Panc1 (cell line): ENCODE measurements around the gene C11orf42. TPM values are rescaled to one million over a fixed set of nuclear protein-coding genes. Genes with fewer than 3 reads are reported as not detected.

Experiments
- ATAC-seq: fragments of 200-7000 bp; cut with Tn5 transposase; 2 replicates; pipeline ENCODE4 v1.9.1; 2020; ENCODE audit warnings: mild to moderate bottlenecking, moderate library complexity
- BruUV-seq: library from RNA; stranded (reverse); fragments of 400-500 nt; replicated peaks from 2 replicates; lab custom pipeline; 2021; lab: Mats Ljungman, UMichigan
- CTCF ChIA-PET: fragments of 300-600 bp; sonication (Branson Sonifier 250); formaldehyde crosslinking; loops from one replicate; lab custom pipeline; 2022; ENCODE audit warnings: antibody characterized with exemption; lab: Charles Lee
- POLR2A ChIA-PET: fragments of 300-600 bp; sonication (Branson Sonifier 250); formaldehyde crosslinking; loops from one replicate; lab custom pipeline; 2022; ENCODE audit warnings: antibody characterized with exemption; lab: Charles Lee
- DNase-seq: peaks from one replicate; pipeline ENCODE4 v3.0.0-alpha.2; 2010; ENCODE audit warnings: low read depth, low spot score
- H3K27ac ChIP-seq: 2 replicates; pipeline ENCODE4 v1.5.1; 2011; ENCODE audit warnings: mild to moderate bottlenecking, low read length, inconsistent platforms
- H3K27me3 ChIP-seq: fragments of 200-500 bp; sonication (Bioruptor generic); 2 replicates; pipeline ENCODE4 v1.6.0; 2014; ENCODE audit warnings: low read length, inconsistent platforms; ENCODE audit not compliant: control insufficient read depth, insufficient read depth
- H3K36me3 ChIP-seq: fragments of 200-500 bp; sonication (Bioruptor generic); 2 replicates; pipeline ENCODE4 v1.5.1; 2014; ENCODE audit warnings: inconsistent platforms, mild to moderate bottlenecking, low read length, moderate library complexity; ENCODE audit not compliant: control insufficient read depth, insufficient read depth
- H3K4me1 ChIP-seq: 2 replicates; pipeline ENCODE4 v1.5.1; 2011; ENCODE audit warnings: inconsistent platforms, mild to moderate bottlenecking, low read length, moderate library complexity; ENCODE audit not compliant: control insufficient read depth, insufficient read depth
- H3K4me3 ChIP-seq, 2 experiments: 2 replicates each; pipeline ENCODE4 v1.5.1; 2011 to 2012; ENCODE audit warnings: low read depth in 2 of 2, low read length in 2 of 2, mild to moderate bottlenecking in 2 of 2, inconsistent platforms in 1 of 2, moderate library complexity in 1 of 2
- H3K9me3 ChIP-seq: fragments of 200-500 bp; sonication (Bioruptor generic); 2 replicates; pipeline ENCODE4 v1.5.1; 2014; ENCODE audit warnings: low read depth, mild to moderate bottlenecking, inconsistent platforms, low read length, moderate library complexity; ENCODE audit not compliant: control insufficient read depth, insufficient read depth
- CTCF ChIP-seq: fragments of 450-650 bp; IDR thresholded peaks from 2 replicates; pipeline ENCODE4 v1.5.1; 2017; ENCODE audit warnings: mild to moderate bottlenecking
- POLR2AphosphoS5 ChIP-seq: IDR thresholded peaks from 2 replicates; pipeline ENCODE4 v1.6.1; 2012; ENCODE audit warnings: mild to moderate bottlenecking, low read depth, low read length, moderate library complexity
- REST ChIP-seq, 2 experiments: IDR thresholded peaks; 2 replicates each; pipeline ENCODE4 v1.6.1; 2011 to 2012; ENCODE audit warnings: low read depth in 2 of 2, control low read depth in 1 of 2, low read length in 1 of 2, mild to moderate bottlenecking in 1 of 2, moderate library complexity in 1 of 2; ENCODE audit not compliant: insufficient read depth in 1 of 2
- SIN3A ChIP-seq: IDR thresholded peaks from 2 replicates; pipeline ENCODE4 v1.6.1; 2012; ENCODE audit warnings: low read depth, mild to moderate bottlenecking, low read length, moderate library complexity, borderline replicate concordance; ENCODE audit not compliant: insufficient read depth
- TCF7L2 ChIP-seq: IDR thresholded peaks from 2 replicates; pipeline ENCODE4 v1.6.1; 2011; ENCODE audit warnings: mild to moderate bottlenecking, low read depth, low read length, inconsistent platforms
- in situ Hi-C: cut with HindIII; loops from 2 replicates; pipeline ENCODE4 v1.10.0; 2016; ENCODE audit warnings: low sequenced_read_pairs, low pct_unique_long_range_greater_than_20kb
- intact Hi-C: fragments of 100-400 bp; cut with micrococcal nuclease; formaldehyde crosslinking; loops from one replicate; pipeline ENCODE4 v1.10.0; 2022; ENCODE audit not compliant: unreplicated experiment
- total RNA-seq: library from RNA; stranded (reverse); gene quantifications from one replicate; pipeline ENCODE4 v1.2.1, GENCODE V29; 2021; ENCODE audit not compliant: unreplicated experiment

Gene C11orf42
- total RNA-seq, 1 experiment from 2014 or later, result not detected

GRCh38 chr11:6209801-6210200 is 4.4 kb downstream of the C11orf42 start:
- ChIA-PET POLR2A (no interaction called here), CTCF (no interaction called here)
- BruUV-seq, result no TSS peak
- Histone ChIP-seq H3K27ac (no peak overlapping the region), H3K27me3 (no peaks in the 10 kb centered on the region), H3K9me3 (no peaks in the 10 kb centered on the region), H3K4me1 (no peaks in the 10 kb centered on the region), H3K36me3 (no peaks in the 10 kb centered on the region; the same call in 1 of the 2 replicates), H3K4me3 (no peak overlapping the region)
- TF ChIP-seq CTCF, result no peak
- no peak for TF ChIP-seq REST (IDR thresholded peaks at IDR 0.05; ENCODE audit: insufficient read depth in 1 of 2, low read depth in 2 of 2, low read length in 1 of 2)
- TF ChIP-seq SIN3A, result no peak
- TF ChIP-seq TCF7L2, result no peak
- no peak for TF ChIP-seq POLR2AphosphoS5
- no peak for DNase-seq
- in situ Hi-C loops, result no loop called here
- intact Hi-C loops, result no loop called here
- ATAC-seq, result 0 out of 2 replicates have a peak, but pooled peaks have one; percentile 31

- H3K27ac ChIP-seq, result no peak overlapping the region
- in situ Hi-C loops, result no loop called here
- no peaks in the 10 kb centered on the region for H3K9me3 ChIP-seq
- peaks cover 3% of the 10 kb centered on the region; the same call in 1 of the 2 replicates for H3K36me3 ChIP-seq
- ChIA-PET POLR2A (no interaction called here), CTCF (no interaction called here)
- H3K4me3 ChIP-seq, result no peak overlapping the region
- intact Hi-C loops, result no loop called here
- H3K27me3 ChIP-seq, result no peaks in the 10 kb centered on the region
- ATAC-seq (0 out of 2 replicates have a peak, but pooled peaks have one; percentile 28), DNase-seq (no peak)
- no peak for TF ChIP-seq CTCF
- no peak for TF ChIP-seq POLR2AphosphoS5
- no peak for TF ChIP-seq SIN3A
- TF ChIP-seq TCF7L2, result no peak
- BruUV-seq, result no TSS peak
- no peaks in the 10 kb centered on the region for H3K4me1 ChIP-seq
Measured at GRCh38 chr11:6210274-6210955, 5.1 kb downstream of the C11orf42 start.
